ENCODE results near the gene OPTC.
"Not testable (repeated sequence)": the region's sequence is repeated elsewhere in the genome, so short reads cannot be mapped to it uniquely, and the experiment has no call there.

OPTC gene

GRCh38 chr1:203465948-203466347, 28.0 kb upstream of the OPTC start:
- Histone ChIP-seq H3K9me3 (ENCODE audit: control insufficient read depth, insufficient read depth, low read depth, low read length) (no peaks in the 10 kb centered on the region), H3K4me1 (ENCODE audit: control insufficient read depth, insufficient read depth, low read length) (no peaks in the 10 kb centered on the region), H3K4me3 (ENCODE audit: low read depth, low read length) (no peak overlapping the region), H3K36me3 (ENCODE audit: control insufficient read depth in 2 of 2, insufficient read depth in 1 of 2, low read length in 2 of 2) (no peaks in the 10 kb centered on the region), H3K27ac (ENCODE audit: extremely low read depth, low read depth, low read length) (no peak overlapping the region)
- TF ChIP-seq ZBTB26 (tag by site-specific recombination; optimal IDR thresholded peaks at IDR 0.05) (no peak), ZNF449 (tag by site-specific recombination; IDR thresholded peaks at IDR 0.05) (peak; percentile 97)
- ChIA-PET POLR2A (no interaction called here), CTCF (interaction anchor here (0.8 to 1.9 kb wide), 5 partner anchors 22 to 236 kb away, joined by 3 to 5 read pairs (median 4); no protein-coding TSS in a partner anchor)

- H3K9me3 ChIP-seq (ENCODE audit: control insufficient read depth, insufficient read depth, low read depth, low read length); H3K4me1 ChIP-seq (ENCODE audit: control insufficient read depth, insufficient read depth, low read length); H3K4me3 ChIP-seq (ENCODE audit: low read depth, low read length); H3K27ac ChIP-seq (ENCODE audit: extremely low read depth, low read depth, low read length); H3K36me3 ChIP-seq (ENCODE audit: control insufficient read depth in 2 of 2, insufficient read depth in 1 of 2, low read length in 2 of 2); POLR2A ChIA-PET: not testable (repeated sequence)
- CTCF ChIA-PET: interaction anchor here (0.8 to 1.9 kb wide), 4 partner anchors 37 to 235 kb away, joined by 3 to 5 read pairs (median 4); no protein-coding TSS in a partner anchor
Measured at GRCh38 chr1:203466906-203467549, 26.9 kb upstream of the OPTC start.

- ChIA-PET CTCF (interaction anchor here (1.4 kb wide), 1 partner anchor 125 kb away, joined by 5 read pairs; no protein-coding TSS in a partner anchor), POLR2A (no interaction called here)
- Histone ChIP-seq H3K4me3 (ENCODE audit: low read depth, low read length) (no peak overlapping the region), H3K36me3 (ENCODE audit: control insufficient read depth in 2 of 2, insufficient read depth in 1 of 2, low read length in 2 of 2) (no peaks in the 10 kb centered on the region), H3K9me3 (ENCODE audit: control insufficient read depth, insufficient read depth, low read depth, low read length) (no peaks in the 10 kb centered on the region), H3K27ac (ENCODE audit: extremely low read depth, low read depth, low read length) (no peak overlapping the region), H3K4me1 (ENCODE audit: control insufficient read depth, insufficient read depth, low read length) (no peaks in the 10 kb centered on the region)
- no peak for TF ChIP-seq ZNF2 (tag by site-specific recombination; IDR thresholded peaks at IDR 0.05)
- no peak for TF ChIP-seq ZNF510 (tag by site-specific recombination; IDR thresholded peaks at IDR 0.05; ENCODE audit: insufficient replicate concordance)
- no peak for TF ChIP-seq KLF17 (tag by site-specific recombination; IDR thresholded peaks at IDR 0.05)
- TF ChIP-seq IKZF3 (tag by site-specific recombination; IDR thresholded peaks at IDR 0.05): no peak
- TF ChIP-seq ZFP37 (tag by site-specific recombination; IDR thresholded peaks at IDR 0.05): no peak
- no peak for TF ChIP-seq BCL11B (tag by site-specific recombination; IDR thresholded peaks at IDR 0.05; ENCODE audit: low read depth)
- TF ChIP-seq ZNF664 (tag by site-specific recombination; IDR thresholded peaks at IDR 0.05): no peak
- TF ChIP-seq OVOL3 (tag by site-specific recombination; IDR thresholded peaks at IDR 0.05): no peak
- TF ChIP-seq ZNF202 (tag by site-specific recombination; IDR thresholded peaks at IDR 0.05; ENCODE audit: borderline replicate concordance): no peak
- no peak for TF ChIP-seq ZNF423 (tag by site-specific recombination; IDR thresholded peaks at IDR 0.05)
- no peak for TF ChIP-seq SCRT2 (tag by site-specific recombination; IDR thresholded peaks at IDR 0.05)
- TF ChIP-seq ZBTB21 (tag by site-specific recombination; IDR thresholded peaks at IDR 0.05): no peak
- no peak for TF ChIP-seq ZNF560 (tag by site-specific recombination; IDR thresholded peaks at IDR 0.05; ENCODE audit: borderline replicate concordance)
Measured at GRCh38 chr1:203467550-203467921, 26.4 kb upstream of the OPTC start.
